GM18498 (cell line): ENCODE results near the gene NID2.

Experiments
- ATAC-seq: cut with Tn5 transposase; IDR thresholded peaks from one replicate; pipeline ENCODE4 v1.9.1; 2021; ENCODE audit warnings: mild to moderate bottlenecking, moderate library complexity; ENCODE audit not compliant: unreplicated experiment

The NID2 gene

DNA sequence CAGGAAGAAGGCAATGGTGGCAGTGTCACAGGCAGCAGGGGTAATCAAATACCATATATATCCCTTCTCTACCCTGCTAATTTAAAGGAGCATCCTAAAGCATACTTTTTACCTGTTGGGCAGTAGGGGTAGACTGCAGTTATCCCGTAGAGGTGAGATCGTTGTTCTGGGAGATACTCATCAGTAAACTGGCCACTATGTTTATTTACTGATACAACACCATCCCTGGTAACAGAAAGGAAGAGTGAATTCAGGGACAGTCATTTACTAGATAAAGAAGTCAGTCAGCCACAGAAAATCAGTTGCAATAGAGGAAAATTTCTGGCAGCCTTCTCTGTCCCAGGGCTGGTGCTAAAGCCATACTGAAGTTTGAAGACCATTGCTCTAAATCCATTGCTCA lies 63.2 kb downstream of the NID2 start:
- no peak for ATAC-seq

- ATAC-seq, result no peak
Measured at GRCh38 chr14:52003324-52003723, 65.5 kb downstream of the NID2 start.

DNA sequence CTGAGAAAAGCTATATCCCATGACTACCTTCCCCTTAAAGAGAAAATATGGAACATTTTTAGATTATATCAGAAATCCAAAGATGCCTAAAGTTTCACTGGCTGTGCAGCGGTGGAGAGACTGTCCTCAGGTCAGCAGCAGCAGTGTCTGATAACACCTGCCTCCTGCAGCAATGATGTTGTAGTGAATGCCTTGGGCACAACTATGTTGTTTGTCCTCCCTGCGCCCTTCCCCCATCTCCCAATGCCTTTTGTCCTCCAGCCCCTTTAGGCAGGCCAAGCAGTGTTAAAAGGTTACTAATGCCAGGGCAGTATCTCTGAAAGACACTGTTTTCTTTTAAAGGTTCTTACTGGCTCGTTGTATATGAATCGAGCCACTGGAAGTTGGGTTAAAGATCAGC lies 66.3 kb downstream of the NID2 start:
- no peak for ATAC-seq

DNA sequence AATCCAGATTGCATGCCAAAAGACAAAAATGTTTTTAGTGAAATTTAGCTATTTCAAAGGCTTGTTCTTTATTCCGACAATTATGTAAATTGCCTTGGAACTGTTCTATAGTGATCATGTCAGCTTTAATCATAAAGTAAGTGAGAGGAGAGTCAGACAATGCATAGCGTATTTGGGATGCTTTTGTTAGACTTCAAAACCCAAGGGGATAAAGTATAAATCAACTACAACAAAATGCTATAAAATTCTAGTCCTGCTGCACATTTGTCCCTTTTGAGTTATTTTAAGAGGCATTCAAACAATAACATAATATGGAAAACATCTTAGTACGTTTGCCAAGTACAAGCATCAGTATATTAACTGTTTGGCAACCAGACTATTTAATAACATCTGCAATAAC lies 68.2 kb downstream of the NID2 start:
- ATAC-seq, result no peak

GRCh38 chr14:52000019-52000582 lies 68.8 kb downstream of the NID2 start:
- ATAC-seq, result no peak

DNA sequence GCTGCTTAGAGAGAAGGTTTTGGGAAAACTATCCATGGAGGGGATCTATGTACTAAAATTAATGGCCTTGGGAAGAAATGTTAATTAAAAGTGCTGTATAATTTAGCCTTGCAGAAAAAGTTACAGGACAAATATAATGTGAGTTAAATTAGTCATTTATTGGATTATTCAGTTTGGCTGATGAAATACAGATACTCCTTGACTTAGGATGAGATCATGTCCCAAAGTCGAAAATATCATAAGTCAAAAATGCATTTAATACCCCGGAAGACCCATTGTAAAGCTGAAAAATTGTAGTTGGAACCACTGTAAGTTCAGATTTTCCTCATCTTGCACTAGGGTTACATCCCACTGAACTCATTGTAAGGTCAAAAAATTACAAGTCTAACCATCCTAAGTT lies 69.8 kb downstream of the NID2 start:
- no peak for ATAC-seq

GRCh38 chr14:51998348-51998747 lies 70.5 kb downstream of the NID2 start:
- no peak for ATAC-seq

DNA sequence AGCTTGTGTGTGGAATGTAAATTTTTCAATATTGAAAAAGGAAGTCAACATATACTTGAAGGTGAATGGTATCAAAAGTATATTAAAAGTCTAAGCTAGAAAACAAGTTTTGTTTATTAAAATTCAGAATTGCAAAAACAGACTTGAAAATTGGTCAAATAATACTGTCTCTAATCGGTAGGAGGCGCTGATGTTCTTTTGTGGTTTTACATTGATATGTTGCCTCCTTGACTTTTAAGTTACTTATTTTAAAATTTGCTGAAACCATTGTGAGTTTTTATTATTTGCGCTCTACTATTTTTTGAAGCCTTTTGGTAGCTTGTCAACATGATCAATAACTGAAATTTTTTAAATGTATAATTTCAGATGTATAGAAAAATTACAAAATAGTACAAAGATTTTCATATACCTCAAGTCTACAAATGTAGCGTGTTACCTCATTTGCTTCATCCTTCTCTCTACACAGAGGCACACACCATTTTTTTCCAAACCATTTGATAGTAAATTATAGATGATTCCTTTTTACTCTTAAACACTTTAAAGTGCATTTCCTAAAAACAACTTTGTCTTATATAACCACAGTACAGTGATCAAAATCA lies 72.6 kb downstream of the NID2 start:
- no peak for ATAC-seq

DNA sequence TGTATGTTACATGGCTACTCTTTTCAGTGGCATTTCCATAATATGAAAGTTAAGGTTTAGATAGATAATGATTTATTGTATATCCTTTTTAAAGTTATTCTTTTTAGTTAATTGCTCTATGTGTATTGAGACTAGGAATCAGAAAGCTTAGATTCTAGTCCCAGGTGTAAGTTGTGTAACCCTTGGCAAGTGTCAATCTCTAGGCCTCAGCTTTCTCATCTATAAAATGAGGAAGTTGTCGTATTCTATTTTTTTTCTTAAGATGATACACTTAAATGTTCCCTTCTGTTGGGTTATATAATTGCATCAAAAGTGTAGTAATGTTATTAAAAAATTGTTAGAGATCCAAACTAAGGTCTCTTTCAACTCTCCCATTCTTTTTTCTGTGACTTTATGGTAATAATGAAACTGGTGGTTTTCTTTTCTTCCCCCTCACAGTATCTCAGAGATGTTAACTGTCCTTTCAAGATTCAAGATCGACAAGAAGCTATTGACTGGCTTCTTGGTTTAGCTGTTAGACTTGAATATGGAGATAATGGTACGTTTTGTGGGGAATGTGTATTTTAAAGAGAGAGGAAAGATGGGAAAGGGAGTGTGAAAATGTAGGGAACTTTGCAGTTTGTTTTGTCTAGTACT lies 75.5 kb downstream of the NID2 start:
- ATAC-seq, result no peak

DNA sequence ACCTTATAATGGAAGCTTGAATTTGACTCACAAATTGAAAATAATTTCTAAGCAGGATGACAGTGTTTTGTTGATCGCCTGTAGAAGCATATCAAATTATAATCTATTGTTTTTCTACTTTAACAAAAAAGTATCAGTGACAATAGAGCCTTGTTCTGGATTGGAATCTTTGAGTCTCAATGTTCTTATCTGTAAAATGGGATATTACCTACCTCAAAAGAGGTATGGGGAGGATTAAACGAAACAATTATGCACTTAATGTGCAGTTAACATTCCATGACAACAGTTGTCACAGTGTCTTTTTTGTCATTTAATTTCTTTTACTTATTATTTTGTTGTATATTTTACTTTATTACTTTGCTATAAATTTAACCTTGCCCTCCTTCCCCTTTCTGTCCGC lies 78.4 kb downstream of the NID2 start:
- ATAC-seq, result no peak

GRCh38 chr14:51989293-51990234 lies 79.3 kb downstream of the NID2 start, which contains the start of gene RTRAF:
RTRAF (plus strand) TSS chr14:51989546; CDS start chr14:51989640, 94 bp downstream.
- peak; percentile 95 for ATAC-seq

DNA sequence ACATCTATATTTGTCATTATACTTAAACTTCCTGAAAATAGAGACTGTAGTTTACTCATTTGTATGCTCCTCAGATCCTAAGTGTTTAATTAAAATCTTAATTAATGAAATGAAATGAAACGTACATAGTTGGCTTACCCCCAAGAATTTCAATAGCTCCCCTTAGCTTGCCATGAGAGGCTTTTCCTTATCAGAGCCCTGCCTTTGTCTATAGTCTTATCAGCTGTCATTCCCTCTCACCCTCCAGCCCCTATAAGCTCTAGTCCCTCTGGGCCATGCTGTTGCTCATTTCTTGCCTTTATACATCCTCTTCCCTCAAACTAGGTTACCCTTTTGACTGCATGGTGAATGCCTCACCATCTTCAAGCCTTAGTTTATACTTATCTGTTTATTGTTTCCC lies 80.6 kb downstream of the NID2 start:
- no peak for ATAC-seq

GRCh38 chr14:51981218-51981854 lies 87.5 kb downstream of the NID2 start:
- ATAC-seq, result no peak

DNA sequence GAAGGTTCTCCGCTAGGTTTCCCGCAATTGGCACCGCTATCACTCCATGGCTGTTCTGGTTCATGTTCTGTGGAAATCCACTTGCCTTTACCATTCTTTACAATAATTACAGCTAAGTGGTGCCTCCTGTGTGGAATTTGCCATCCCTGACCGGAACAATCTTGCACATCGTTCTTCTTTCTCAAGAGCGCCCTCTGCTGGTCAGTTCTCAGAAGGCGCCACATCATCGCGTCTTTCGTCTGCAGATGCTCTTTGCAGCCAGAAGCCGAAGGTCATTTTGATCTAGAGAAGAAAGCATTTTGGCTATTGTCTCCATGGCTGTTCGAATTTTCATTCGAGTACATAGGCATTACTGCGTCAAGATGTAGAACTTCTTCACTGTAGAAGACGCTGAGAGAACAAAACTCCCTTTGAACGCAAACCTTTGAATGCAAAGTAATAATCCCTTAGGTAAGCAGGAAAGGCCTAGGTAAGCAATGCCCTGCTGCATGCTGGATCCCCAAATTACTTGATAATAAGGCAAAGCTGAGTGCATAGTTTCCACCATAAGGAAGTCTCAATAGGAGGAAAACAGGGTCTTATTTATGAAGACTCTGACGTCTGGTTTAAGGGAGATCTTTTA lies 89.7 kb downstream of the NID2 start:
- peak; percentile 71 for ATAC-seq

GRCh38 chr14:51978681-51979085 lies 90.2 kb downstream of the NID2 start:
- ATAC-seq, result no peak

DNA sequence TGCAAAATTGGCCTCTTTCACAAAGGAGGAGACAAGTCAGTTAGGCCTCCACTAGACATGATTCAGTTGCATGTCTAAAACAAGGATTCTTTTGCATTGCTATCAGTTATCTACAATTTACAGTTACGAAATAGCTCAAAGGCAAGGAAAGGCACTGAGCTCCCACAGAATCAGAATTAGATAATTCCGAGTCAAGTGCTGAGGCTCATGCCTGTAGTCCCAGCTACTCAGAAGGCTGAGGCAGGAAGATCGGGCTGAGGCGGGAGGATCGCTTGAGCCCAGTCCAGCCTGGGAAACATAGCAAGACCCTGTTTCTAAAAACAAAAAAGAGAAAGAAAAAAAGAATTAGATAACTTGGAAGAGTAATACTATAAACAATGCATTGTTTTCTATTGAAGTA lies 91.8 kb downstream of the NID2 start:
- no peak for ATAC-seq

DNA sequence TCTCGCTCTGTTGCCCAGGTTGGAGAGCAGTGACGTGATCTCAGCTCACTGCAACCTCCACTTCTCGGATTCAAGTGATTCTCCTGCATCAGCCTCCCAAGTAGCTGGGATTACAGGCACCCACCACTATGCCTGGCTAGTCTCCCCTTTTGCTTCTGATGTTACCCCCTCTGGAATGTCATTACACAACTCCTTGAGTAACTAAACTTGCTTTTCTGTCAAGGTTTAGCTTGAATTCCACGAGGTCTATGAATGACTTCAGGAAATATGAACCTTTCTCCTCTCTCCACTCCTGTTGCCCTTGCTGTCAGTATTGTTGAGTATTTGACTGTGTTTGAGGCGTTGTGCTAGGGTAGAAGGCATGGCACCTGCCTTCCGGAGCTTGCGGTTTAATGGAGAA lies 96.3 kb downstream of the NID2 start:
- ATAC-seq, result no peak

DNA sequence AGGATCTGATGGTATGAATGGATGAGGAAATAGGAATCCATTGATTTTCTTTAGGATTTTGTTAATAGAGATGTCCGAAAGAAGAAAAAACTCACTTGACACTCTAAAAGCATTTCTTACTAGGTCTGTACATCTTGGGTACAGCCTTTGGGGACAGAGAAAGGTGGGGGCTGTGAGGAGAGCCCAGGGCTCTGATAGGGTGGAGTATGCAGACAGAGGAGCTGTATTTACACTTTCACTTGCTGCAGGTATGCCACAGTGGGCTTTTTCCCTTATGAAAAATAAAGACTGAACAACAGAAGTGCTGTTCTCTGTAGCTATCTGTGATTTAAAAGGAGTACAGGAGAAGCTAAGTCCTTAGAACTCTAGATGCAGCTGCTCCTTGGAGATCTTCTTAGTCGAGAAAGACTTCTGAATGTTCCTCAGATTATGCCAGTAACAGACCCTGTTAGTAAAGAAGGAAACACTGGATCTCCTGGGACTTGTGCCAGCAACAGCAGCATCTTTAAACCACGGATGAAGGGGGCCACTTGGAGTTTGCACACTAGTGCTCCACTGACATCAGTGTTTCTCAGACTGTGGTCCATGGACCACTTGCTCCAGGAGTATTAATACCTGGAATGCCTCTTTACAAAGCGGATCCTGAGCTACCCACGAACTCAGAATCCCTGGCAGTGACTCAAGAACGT lies 98.9 kb downstream of the NID2 start:
- ATAC-seq, result no peak

DNA sequence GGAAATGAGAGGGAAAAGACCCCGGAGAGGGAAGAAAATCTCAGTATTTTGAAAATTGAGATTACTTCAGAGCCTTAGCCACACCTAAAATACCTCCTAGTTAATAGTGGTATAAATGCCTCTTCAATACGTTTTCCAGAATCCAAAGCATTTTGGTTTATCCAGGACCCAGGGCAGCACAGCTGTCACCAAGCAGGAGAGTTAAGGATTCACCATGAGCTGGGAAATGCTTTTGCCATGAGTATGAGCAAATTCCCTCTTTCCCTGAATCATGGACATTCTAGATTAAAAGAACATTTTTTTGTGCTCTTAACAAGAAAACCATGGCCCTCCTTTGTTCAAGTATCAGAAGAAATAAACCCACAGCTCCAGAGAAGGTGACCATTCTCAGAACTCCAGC lies 101.3 kb downstream of the NID2 start:
- ATAC-seq, result no peak

DNA sequence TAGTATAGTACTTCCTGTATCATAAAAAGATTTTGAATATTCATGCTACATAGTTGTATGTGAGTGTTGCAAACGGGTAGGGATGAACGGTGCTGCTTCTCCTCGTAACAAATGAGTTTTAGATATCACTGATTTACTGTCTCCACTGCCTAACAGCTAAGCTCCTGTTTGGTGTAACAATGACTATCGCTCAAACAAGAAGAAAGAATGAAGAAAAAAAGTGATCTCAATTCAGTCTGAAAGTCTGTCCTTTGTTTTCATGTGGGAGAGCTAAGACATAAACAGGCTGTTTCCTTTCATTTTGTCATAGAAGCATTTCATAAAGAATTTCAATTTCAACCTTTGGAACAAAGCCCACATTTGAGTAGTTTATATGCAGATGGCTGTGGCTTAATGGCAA lies 105.6 kb downstream of the NID2 start:
- no peak for ATAC-seq
